Activated CD4-positive, alpha-beta memory T cell treated with anti-CD3 and anti-CD28 coated beads, Interleukin-2, amount 10 ng/mL, durations not matched to agents 7 days and 5 days (primary cell): ENCODE data around the gene TSSC4. TPM values are rescaled to one million over a fixed set of nuclear protein-coding genes. Genes with fewer than 3 reads are reported as not detected.

ENCODE experiments used
- CTCF ChIA-PET: fragments of 350-600 bp; sonication (Branson Sonifier 250); formaldehyde crosslinking; loops from one replicate; lab custom pipeline; 2021; ENCODE audit warnings: antibody characterized with exemption, inconsistent platforms; lab: Charles Lee
- POLR2A ChIA-PET: fragments of 350-600 bp; sonication (Branson Sonifier 250); formaldehyde crosslinking; loops from one replicate; lab custom pipeline; 2021; ENCODE audit warnings: antibody characterized with exemption; lab: Charles Lee
- DNase-seq: peaks from one replicate; pipeline ENCODE4 v3.0.0-alpha.2; 2020
- H3K27ac Mint-ChIP-seq: one replicate; pipeline ENCODE4 v1.8.0; 2021; ENCODE audit warnings: mild to moderate bottlenecking, mixed read lengths
- H3K27me3 Mint-ChIP-seq: one replicate; pipeline ENCODE4 v1.8.0; 2021; ENCODE audit warnings: mixed read lengths
- H3K36me3 Mint-ChIP-seq: one replicate; pipeline ENCODE4 v1.8.0; 2021; ENCODE audit warnings: low read depth, mixed read lengths
- H3K4me1 Mint-ChIP-seq: one replicate; pipeline ENCODE4 v1.8.0; 2021; ENCODE audit warnings: mixed read lengths
- H3K4me3 Mint-ChIP-seq: one replicate; pipeline ENCODE4 v1.8.0; 2021; ENCODE audit warnings: mild to moderate bottlenecking, mixed read lengths
- H3K9me3 Mint-ChIP-seq: one replicate; pipeline ENCODE4 v1.8.0; 2021; ENCODE audit warnings: mixed read lengths
- total RNA-seq, 2 experiments: library from RNA; stranded (reverse); gene quantifications; one replicate each; pipeline ENCODE4 v1.2.3, GENCODE V29; 2021

Gene TSSC4
- total RNA-seq, 2 experiments from 2014 or later, result 46.4 to 46.5 TPM

DNA sequence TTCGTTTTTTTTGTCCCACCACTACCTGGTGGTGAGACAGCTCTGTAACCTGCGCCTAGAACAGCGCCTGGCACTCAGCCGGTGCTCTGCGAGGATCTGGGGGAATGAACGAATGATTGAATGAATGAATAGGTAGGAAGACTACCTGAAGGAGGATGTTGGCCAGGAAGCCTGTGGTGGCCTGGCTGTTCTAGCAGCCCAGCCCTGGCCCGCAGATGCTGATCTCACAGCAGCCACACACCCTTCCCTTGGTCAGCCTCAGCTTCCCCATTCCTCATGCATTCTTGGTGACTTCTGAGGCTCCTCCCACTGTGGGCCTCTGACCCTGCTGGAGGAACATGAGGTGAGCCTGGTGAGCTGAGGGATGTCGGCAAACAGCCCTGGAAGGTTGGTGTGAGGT, 40.1 kb downstream of the TSSC4 start:
- CTCF ChIA-PET, result no interaction called here
- no peak overlapping the region for H3K27ac Mint-ChIP-seq

DNA sequence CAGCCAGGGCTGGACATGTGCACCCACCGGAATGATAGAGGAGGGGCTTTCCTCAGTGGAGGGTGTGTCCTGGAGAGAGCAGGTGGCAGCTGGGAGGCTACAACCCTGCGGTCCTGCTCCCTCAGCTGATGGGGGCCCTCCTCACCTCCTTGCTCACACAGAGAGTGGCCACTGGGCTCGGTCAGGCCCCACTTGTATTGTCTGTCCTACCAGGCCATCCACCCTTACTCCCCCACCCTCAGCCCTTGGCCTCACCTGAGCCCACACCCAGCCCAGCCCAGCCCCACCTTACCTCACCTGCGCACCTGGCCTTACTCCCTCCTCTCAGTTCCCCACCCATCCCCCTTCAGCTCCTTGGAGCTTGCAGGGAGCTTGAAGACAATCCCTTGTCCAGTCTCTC, 40.6 kb downstream of the TSSC4 start:
- H3K27me3 Mint-ChIP-seq, result peaks cover 14% of the 10 kb centered on the region
- ChIA-PET POLR2A (no interaction called here), CTCF (no interaction called here)
- H3K27ac Mint-ChIP-seq, result no peak overlapping the region
- H3K4me3 Mint-ChIP-seq, result no peak overlapping the region
- peaks cover 18% of the 10 kb centered on the region for H3K4me1 Mint-ChIP-seq
- DNase-seq, result no peak
- H3K9me3 Mint-ChIP-seq, result no peaks in the 10 kb centered on the region
- no peaks in the 10 kb centered on the region for H3K36me3 Mint-ChIP-seq

More for the DNA sequence above, 40.1 kb downstream of the TSSC4 start:
- peaks cover 14% of the 10 kb centered on the region for H3K27me3 Mint-ChIP-seq
- H3K9me3 Mint-ChIP-seq, result no peaks in the 10 kb centered on the region
- H3K4me3 Mint-ChIP-seq, result no peak overlapping the region
- H3K36me3 Mint-ChIP-seq, result no peaks in the 10 kb centered on the region
- POLR2A ChIA-PET, result no interaction called here
- H3K4me1 Mint-ChIP-seq, result peaks cover 14% of the 10 kb centered on the region
- no peak for DNase-seq

DNA sequence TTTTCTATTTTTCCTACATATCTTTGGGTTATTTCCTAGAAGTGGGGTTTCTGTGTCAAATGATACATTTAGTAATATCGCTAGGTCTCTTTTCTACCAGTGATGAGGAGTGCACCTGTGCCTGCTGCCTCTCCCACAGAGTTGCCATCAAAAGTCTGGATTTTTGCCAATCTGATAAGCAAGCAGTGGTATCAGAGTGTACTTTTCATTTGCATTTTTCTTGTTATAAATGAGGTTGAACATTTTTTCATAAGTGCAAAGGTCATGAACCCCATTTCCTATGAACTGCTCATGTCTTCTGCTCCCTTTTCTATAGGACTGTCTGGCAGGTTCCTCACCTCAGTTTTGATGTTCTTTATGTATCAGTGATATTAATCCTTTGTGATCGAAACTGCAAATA, 42.0 kb downstream of the TSSC4 start:
- peaks cover 28% of the 10 kb centered on the region for H3K4me1 Mint-ChIP-seq
- POLR2A ChIA-PET, result interaction anchor here (1.1 kb wide), 1 partner anchor 12 kb away, joined by 3 read pairs; no protein-coding TSS in a partner anchor

DNA sequence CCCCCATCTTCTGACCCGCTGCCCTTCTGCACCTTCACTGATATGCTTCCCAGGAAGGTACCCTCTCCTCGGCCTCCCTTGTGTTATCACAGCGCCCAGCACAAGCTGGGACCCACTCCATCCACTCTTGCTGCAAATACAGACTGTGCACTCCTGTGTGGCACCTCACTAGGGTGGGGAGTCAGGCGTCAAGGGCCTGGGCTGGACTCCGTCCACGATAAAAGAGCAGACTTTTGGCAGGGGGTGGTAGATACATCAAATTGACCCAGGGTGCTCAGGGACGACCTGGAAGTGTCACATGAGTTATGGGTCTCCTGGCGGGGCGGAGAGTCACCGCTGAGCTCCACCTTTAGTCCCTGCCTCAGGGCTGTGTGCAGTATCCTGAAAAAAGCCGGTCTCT, 42.9 kb downstream of the TSSC4 start:
- H3K9me3 Mint-ChIP-seq, result no peaks in the 10 kb centered on the region
- DNase-seq, result no peak
- peaks cover 14% of the 10 kb centered on the region for H3K27me3 Mint-ChIP-seq
- ChIA-PET POLR2A (interaction anchor here (2.3 kb wide), 1 partner anchor 24 kb away, joined by 10 read pairs; no protein-coding TSS in a partner anchor), CTCF (no interaction called here)
- peaks cover 34% of the 10 kb centered on the region for H3K4me1 Mint-ChIP-seq
- no peak overlapping the region for H3K27ac Mint-ChIP-seq
- no peaks in the 10 kb centered on the region for H3K36me3 Mint-ChIP-seq
- H3K4me3 Mint-ChIP-seq, result peak overlapping the region; percentile 41

More for the DNA sequence above, 42.0 kb downstream of the TSSC4 start:
- Mint-ChIP-seq H3K27me3 (peaks cover 14% of the 10 kb centered on the region), H3K27ac (no peak overlapping the region), H3K36me3 (no peaks in the 10 kb centered on the region), H3K4me3 (no peak overlapping the region), H3K9me3 (no peaks in the 10 kb centered on the region)
- CTCF ChIA-PET, result no interaction called here
- DNase-seq, result no peak

DNA sequence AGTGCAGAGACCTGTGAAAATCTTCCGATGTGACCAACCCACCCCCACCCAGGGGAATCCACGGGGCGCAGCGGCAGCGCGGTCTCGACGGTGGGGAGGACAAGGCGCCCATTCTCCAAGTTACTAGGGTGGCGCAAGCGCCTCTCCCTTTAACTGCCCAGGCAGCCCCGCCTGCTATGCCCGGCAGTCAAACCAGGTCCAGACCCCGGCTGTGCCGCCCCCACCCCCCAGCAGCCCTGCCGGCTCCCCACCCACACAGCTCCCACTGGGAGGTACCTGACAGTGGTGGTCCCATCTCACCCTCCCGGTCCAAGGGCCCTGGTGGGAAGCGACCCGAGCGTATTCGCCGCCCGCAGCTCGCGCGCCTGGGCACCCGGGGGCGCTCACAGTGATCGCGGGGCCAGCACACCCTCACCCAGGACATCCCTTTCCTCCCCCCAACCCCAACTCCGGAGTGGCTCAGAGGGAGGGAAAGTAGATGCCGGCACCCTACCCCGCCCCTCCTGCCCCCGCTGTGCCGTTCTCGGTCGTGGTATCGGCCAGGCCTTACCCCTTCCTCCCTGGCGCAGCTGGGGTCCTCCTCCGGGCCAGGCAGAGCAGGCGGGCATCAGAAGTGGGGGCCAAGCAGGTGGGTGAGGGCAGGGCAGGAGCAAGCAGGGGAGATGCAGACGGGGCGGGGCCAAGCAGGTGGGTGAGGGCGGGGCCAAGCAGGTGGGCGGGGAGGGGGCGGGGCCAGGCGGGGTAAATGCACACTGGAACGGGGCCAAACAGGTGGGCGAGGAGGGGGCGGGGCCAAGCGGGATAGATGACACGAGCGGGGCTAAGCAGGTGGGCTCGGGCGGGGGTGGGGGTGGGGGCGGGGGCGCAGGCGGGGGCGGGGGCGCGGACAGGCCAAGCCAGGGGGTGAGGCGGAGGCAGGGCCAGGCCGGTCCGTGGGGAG, 43.6 kb downstream of the TSSC4 start, which contains the start of gene TRPM5:
Gene TRPM5, minus strand, starts transcription at position 634 of the 940 bp plus-strand sequence. CDS start 21,478 bp downstream, outside the sequence.
- Mint-ChIP-seq H3K9me3 (no peaks in the 10 kb centered on the region), H3K36me3 (no peaks in the 10 kb centered on the region), H3K27me3 (peaks cover 14% of the 10 kb centered on the region), H3K27ac (peak within 1 kb of the TSS; percentile 71), H3K4me3 (peak within 1 kb of the TSS; percentile 89), H3K4me1 (peaks cover 34% of the 10 kb centered on the region)
- POLR2A ChIA-PET, result interaction anchor here (1.5 to 2.3 kb wide), 2 partner anchors 21 to 23 kb away, joined by 3 to 10 read pairs; no protein-coding TSS in a partner anchor
- peak; percentile 72 for DNase-seq
- CTCF ChIA-PET, result interaction anchor here (1.8 to 1.9 kb wide), 2 partner anchors 24 to 87 kb away, joined by 4 to 6 read pairs; no protein-coding TSS in a partner anchor

DNA sequence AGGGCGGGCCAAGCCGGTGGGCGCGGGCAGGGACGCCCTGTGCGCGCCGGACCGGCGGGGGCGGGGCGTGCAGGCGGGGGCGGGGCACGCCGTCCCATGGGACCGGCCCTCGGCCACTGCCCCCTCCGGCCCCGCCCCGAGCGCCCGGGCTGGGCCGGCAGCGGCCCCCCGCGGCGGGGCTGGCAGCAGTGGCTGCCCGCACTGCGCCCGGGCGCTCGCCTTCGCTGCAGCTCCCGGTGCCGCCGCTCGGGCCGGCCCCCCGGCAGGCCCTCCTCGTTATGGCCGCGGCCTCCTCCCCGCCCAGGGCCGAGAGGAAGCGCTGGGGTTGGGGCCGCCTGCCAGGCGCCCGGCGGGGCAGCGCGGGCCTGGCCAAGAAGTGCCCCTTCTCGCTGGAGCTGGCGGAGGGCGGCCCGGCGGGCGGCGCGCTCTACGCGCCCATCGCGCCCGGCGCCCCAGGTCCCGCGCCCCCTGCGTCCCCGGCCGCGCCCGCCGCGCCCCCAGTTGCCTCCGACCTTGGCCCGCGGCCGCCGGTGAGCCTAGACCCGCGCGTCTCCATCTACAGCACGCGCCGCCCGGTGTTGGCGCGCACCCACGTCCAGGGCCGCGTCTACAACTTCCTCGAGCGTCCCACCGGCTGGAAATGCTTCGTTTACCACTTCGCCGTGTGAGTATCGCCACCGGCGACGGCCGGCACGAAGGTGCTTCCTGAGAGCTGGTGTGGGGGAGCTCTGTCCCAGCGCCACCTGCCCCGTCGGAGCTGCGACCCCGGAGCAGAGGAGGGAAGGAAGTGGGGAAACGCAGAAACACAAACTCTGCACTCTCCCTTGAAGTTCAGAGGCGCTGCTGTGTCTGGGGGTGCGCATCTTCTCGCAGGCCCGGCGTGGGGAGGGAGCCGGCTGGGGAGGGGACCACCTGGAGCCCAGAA, 44.5 kb downstream of the TSSC4 start, which contains the start of gene KCNQ1:
Gene KCNQ1, plus strand, starts transcription at position 188 of the 925 bp plus-strand sequence. Its CDS starts 91 bp downstream, at position 279.
- peak within 1 kb of the TSS; percentile 89 for H3K4me3 Mint-ChIP-seq
- peaks cover 34% of the 10 kb centered on the region for H3K4me1 Mint-ChIP-seq
- peak; percentile 68 for DNase-seq
- H3K36me3 Mint-ChIP-seq, result no peaks in the 10 kb centered on the region
- ChIA-PET POLR2A (interaction anchor here (1.5 to 2.3 kb wide), 2 partner anchors 20 to 22 kb away, joined by 3 to 10 read pairs; no protein-coding TSS in a partner anchor), CTCF (interaction anchor here (1.4 to 1.9 kb wide), 3 partner anchors 24 to 88 kb away, joined by 3 to 6 read pairs (median 4); no protein-coding TSS in a partner anchor)
- peak within 1 kb of the TSS; percentile 71 for H3K27ac Mint-ChIP-seq
- peaks cover 14% of the 10 kb centered on the region for H3K27me3 Mint-ChIP-seq
- H3K9me3 Mint-ChIP-seq, result no peaks in the 10 kb centered on the region

DNA sequence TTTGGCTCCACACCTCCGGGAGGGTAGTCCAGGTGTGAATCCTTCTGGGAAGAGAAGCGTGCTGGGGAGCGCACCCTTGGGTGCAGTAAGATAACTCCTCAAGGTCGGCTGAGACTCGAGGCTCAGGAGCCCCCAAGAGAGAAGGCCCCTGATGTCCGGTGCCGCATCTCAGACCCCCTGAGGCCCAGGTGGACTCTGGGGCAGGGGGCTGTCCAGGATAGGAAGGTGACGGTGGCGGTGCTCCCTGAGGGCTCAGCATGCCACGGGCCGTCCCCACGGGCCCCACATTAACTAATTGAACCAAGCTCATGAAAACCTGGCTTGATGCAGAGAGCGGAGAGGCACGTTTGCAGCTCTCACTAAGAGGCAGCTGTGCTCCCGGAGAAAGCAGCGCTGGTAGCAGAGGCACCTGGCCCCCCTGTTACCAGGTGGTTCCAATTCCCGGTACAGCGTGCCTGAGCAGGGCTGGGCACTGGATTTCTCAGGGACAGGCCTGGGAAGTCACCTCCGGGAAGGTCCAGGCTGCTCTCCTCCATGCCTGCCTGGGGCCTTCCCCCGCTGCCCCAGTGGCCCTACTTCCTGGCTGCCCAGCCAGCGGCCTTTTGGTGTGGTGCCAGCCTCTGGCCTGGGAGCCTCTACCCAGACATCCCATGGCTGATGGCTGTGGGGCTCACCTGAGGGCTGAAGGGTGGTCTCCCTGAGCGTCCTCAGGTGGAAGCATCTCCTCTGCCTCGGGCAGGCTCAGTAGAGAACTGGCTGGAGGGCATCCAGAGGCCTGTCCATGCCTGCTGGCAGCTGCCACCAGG, 45.4 kb downstream of the TSSC4 start:
- DNase-seq, result no peak
- Mint-ChIP-seq H3K9me3 (no peaks in the 10 kb centered on the region), H3K27me3 (peaks cover 14% of the 10 kb centered on the region), H3K27ac (peak overlapping the region; percentile 71), H3K4me1 (peaks cover 31% of the 10 kb centered on the region), H3K4me3 (peak overlapping the region; percentile 89), H3K36me3 (no peaks in the 10 kb centered on the region)
- ChIA-PET CTCF (interaction anchor here (1.4 to 1.9 kb wide), 3 partner anchors 25 to 87 kb away, joined by 3 to 6 read pairs (median 4); no protein-coding TSS in a partner anchor), POLR2A (interaction anchor here (0.7 to 2.3 kb wide), 3 partner anchors 19 to 446 kb away, joined by 3 to 10 read pairs (median 4); no protein-coding TSS in a partner anchor)

DNA sequence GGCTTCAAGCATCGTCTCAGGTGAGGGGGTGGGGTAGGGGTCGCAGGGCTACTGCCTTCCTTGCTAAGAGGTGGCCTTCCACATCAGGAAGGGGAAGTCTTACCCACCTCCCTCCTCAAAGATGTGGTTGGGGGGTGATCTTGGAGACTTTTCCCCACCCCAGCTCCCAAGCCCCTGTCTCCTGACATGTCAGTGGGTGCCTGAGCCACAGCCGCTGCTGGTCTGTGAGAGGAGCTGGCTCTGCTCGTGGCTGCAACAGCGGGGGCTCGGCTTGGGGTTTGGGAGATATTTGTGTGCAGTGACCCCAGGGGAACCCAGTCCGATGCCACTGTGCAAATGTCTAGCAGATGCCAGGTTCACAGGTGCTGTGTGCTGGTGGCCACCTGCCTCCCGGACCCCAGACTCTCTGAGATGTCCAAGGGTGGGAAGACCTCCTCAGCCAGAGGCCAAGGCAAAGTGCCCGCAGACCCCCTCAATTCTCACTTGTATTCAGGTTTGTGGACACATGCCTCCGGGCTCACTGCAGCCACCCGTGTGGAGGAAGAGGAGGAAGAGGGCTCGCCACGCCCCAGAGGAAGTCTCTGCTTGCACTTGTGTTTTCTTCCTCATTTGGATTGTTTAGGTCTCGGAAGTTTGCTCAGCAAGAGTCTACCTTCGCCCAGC, 46.2 kb downstream of the TSSC4 start:
- DNase-seq, result peak; percentile 43
- H3K36me3 Mint-ChIP-seq, result no peaks in the 10 kb centered on the region
- H3K4me1 Mint-ChIP-seq, result peaks cover 31% of the 10 kb centered on the region
- POLR2A ChIA-PET, result interaction anchor here (1.1 to 1.2 kb wide), 2 partner anchors 17 to 20 kb away, joined by 3 to 4 read pairs; no protein-coding TSS in a partner anchor
- peak overlapping the region; percentile 89 for H3K4me3 Mint-ChIP-seq
- CTCF ChIA-PET, result no interaction called here
- no peaks in the 10 kb centered on the region for H3K9me3 Mint-ChIP-seq
- H3K27ac Mint-ChIP-seq, result peak overlapping the region; percentile 71
- H3K27me3 Mint-ChIP-seq, result peaks cover 14% of the 10 kb centered on the region

DNA sequence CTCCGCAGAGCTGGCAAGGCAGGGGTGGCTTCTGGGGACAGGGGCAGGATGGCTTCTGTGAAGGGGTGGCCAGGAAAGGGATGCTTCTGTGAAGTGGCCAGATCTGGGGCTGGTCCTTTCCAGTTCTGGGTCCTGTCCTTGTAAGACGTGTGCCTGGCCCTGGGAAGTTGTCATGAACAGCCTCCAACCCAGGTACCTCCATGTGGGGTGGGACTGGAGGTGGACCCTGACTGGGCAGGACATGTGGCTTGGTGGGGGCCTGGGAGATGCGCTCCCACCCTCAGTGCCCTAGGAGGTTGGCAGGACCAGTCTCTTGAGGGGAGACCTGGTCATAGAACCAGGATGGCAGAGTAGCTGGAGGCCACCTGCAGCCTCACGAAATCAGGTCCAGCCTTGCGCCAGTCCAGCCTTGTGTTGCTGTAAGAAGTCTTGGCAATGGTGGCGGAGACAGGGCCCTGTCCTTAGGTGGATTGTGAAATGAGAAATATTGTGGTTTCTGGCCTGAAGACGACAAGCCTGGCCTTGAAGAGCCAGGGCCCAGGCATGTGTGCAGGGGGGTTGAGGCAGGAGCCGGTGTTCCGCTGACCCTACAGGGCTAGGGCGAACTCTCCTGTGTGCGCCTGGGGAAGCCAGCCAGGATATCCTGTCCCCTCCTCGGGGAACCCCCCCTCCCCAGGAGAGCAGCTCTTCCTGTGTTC, 46.9 kb downstream of the TSSC4 start:
- ChIA-PET CTCF (no interaction called here), POLR2A (interaction anchor here (1.1 to 1.2 kb wide), 2 partner anchors 16 to 19 kb away, joined by 3 to 4 read pairs; no protein-coding TSS in a partner anchor)
- Mint-ChIP-seq H3K36me3 (no peaks in the 10 kb centered on the region), H3K9me3 (no peaks in the 10 kb centered on the region), H3K4me1 (peaks cover 31% of the 10 kb centered on the region), H3K27ac (peak overlapping the region; percentile 71), H3K4me3 (peak overlapping the region; percentile 89), H3K27me3 (peaks cover 11% of the 10 kb centered on the region)
- no peak for DNase-seq

DNA sequence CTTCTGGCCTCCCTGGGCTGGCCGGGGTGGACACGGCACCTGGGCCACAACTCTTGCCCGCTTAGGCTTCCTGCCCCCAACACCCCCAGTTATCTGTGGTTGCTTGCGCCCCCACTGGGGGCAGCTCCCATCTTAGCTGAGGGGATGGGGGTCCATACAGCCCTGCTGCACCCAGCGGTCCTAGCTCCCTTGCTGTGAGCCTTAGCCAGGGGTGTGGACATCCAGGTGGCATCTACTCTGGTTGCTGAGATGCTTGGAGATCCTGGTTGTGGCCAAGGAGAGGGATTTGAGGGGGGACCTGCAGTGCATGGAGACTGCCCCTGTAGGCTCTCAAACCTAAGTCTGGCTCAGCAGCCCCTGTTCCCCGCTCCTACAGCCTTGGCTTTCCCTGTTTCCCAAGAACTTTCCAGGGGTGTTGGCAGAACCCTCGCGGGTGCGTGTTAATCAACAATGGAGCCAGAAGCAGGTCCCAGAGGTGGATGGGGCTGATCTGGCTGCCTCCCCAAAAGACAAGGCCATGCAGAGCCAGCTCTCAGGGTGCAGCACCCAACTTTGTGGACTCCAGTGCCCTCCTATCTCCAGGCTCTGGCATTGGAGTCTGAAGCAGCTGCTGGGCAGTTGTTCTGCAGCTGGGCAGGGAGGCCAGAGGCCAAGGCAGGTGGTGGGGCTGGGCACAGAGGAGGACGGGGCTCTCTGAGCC, 47.6 kb downstream of the TSSC4 start:
- Mint-ChIP-seq H3K36me3 (no peaks in the 10 kb centered on the region), H3K9me3 (no peaks in the 10 kb centered on the region), H3K4me1 (peaks cover 29% of the 10 kb centered on the region), H3K4me3 (no peak overlapping the region), H3K27ac (no peak overlapping the region), H3K27me3 (peaks cover 7% of the 10 kb centered on the region)
- ChIA-PET CTCF (no interaction called here), POLR2A (interaction anchor here (1.2 kb wide), 1 partner anchor 18 kb away, joined by 4 read pairs; no protein-coding TSS in a partner anchor)
- DNase-seq, result no peak
